DMS53 treated with DMSO at 0.1 percent for 48 hours (cell line): ENCODE data around the gene GPATCH8.
"Not testable (repeated sequence)": the region's sequence is repeated elsewhere in the genome, so short reads cannot be mapped to it uniquely, and the experiment has no call there.

Experiments
- DNase-seq: peaks from one replicate; lab custom pipeline; 2025; ENCODE audit not compliant: unreplicated experiment; lab: John Stamatoyannopoulos, UW

GPATCH8 gene

DNA sequence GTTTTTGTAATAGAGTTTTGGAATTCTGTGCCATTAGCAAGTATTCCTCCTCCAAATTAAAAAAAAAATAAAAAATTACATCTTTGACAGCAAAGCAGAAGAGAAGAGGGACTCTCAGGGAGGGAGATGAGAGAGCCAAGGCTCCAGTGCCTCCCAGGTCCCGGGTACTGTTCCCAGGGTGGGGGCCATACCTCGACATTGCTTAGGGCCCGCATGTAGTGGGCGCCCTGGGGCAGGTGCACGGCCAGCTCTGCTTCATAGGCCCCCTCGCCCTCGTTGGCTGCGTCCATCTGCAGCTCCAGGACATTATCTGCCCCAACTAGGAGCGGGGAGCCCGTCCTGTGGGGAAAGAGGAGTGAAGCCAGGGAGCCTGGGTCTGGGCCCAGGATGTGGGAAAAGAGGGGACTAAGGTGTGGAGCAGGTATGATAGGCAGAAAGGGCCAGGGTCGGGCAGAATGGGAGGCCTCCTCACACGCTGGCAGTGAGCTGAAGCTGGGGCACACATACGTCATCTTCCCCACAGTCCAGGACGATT is 125.0 kb downstream of the GPATCH8 start:
- no peak for DNase-seq

DNA sequence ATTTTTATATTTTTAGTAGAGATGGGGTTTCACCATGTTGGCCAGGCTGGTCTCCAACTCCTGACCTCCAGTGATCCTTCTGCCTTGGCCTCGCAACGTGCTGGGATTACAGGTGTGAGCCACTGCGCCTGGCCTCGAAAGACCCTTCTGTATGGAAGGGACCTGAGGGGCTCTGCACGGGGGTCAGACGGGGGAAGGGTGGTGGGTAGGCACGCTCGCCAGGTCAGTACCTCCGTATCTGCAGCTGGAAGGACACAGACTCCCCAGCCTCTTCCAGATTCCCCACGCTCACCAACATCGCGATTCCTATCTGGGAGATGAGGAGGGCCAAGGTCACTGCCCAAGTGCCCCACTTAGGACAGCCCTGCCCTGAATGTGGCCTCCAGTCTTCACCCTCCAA is 126.4 kb downstream of the GPATCH8 start:
- DNase-seq: no peak

DNA sequence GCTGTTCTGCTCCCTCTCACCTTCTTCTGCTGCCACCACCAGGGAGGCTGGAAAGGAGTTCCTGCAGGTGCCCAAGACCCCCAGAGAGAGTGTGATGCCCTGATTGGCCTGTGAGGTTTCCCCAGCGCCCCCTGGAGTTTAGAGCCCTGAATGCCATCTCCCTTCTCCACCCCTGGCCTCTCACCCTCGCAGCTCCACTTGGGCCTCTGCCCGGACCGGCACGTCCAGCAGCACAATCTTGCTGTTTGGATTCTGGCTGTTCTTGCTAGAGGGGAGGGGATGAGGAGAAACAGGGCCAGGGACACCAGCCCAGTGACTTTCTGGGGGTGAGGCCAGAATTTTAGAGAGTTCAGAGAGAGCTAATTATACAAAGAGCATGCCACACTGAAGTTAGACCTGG is 127.1 kb downstream of the GPATCH8 start:
- DNase-seq: no peak

DNA sequence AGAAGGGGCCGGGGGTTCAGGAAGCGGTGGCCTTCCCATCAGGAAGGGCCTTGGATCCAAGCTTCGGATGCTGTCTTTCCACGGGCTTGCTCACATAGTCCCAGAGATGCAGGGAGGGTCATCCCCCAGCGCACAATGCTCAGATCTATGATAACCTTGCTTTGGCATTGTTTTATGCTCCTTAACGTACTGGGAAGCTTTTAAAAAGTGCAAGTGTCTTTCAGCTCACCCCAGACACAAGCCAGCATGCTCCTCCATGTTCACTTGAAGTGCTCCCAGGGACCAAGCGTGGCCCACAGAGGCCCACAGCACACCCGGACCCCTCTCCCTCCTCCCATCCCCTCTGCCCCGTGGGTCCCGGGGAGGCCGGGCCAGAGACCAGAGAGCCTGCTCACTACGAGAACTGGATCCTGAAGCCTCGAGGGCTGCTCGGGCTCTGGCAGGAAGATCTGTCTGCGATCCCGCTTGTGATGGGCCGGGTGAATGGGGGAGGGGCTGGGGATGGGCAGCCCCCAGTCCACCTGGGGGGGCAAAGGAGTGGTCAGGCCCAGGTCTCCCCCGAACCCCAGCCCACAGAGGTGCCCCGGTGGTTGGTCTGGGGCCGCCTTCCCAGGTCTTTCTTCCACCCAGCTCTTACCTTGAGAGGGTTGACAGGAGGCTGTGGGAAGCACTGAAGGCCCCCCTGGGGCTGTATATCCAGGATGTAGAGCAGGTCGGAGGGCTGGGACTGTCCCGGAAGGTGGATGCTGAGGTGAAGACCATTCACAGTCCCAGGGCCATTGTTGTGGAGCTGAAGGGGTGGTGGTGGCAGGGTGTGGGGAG is 127.8 kb downstream of the GPATCH8 start:
- DNase-seq: peak; percentile 29

DNA sequence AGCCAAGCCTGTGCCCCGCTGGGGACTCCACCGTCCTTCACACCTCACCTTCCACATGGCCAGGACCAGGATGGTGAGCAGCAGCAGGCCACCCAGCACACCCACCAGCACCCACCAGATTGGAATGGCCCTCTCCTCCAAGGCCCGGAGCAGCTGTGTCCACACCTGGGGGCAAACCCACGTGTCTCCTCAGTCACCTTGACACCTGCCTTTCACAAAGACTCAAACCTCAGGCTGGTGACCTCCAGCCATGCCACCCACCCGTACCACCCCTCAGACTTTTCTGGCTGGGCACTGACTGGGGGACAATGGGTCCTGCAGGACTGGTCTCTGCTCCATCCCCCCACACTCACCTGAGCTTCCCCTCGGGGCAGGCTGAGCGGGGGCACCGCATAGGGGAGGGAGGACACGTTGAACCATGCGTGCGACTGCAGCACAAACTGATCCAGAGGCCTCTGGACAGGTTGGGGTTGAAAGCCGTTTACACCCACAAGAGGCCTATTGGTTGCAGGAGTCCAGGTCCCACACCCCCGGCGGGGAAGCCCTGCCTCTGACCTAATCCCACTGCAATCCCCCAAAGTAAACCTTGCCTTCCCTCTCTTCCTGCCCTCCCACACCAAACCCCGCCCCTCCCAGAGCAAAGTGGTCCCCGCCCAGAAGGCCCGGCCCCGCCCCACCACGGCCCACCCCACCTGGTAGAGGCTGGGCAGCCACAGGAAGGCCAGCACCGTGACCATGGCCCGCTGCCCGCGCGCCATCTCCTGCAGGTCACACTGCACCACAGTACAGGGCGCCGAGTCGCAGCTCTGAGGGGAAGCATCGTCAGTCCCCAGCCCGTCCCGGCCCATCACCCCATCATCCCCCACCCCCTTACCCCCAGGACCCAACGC is 128.7 kb downstream of the GPATCH8 start:
- peak; percentile 20 for DNase-seq

DNA sequence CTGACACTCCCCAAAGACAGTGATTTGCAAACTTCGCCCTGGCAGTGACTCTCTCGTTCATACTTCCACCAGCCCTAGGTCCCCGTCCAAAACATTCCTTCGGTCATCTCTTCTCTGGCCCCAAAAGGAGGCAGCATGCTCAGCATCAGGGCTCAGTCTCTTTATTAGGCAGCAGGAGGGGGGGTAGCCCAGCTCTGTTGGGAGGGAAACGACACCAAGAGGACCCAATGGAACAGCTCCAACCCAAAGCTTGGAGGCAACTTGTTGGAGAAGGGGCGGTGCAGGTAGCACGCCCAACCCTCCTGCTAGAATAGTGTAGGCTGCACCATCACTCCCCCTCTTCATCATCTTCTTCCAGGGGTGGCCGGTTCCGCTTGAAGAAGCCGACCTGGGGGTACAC is 131.2 kb downstream of the GPATCH8 start:
- DNase-seq: no peak

DNA sequence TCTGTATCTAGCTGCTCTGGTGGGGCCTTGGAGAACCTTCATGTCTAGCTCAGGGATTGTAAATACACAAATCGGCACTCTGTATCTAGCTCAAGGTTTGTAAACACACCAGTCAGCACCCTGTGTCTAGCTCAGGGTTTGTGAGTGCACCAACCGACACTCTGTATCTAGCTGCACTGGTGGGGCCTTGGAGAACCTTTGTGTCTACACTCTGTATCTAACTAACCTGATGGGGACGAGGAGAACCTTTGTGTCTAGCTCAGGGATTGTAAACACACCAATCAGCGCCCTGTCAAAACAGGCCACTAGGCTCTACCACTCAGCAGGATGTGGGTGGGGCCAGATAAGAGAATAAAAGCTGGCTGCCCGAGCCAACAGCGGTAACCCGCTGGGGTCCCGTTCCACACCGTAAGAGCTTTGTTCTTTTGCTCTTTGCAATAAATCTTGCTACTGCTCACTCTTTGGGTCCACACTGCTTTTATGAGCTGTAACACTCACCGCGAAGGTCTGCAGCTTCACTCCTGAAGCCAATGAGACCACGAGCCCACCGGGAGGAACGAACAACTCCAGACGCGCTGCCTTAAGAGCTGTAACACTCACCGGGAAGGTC is 133.7 kb downstream of the GPATCH8 start:
- DNase-seq: not testable (repeated sequence)

DNA sequence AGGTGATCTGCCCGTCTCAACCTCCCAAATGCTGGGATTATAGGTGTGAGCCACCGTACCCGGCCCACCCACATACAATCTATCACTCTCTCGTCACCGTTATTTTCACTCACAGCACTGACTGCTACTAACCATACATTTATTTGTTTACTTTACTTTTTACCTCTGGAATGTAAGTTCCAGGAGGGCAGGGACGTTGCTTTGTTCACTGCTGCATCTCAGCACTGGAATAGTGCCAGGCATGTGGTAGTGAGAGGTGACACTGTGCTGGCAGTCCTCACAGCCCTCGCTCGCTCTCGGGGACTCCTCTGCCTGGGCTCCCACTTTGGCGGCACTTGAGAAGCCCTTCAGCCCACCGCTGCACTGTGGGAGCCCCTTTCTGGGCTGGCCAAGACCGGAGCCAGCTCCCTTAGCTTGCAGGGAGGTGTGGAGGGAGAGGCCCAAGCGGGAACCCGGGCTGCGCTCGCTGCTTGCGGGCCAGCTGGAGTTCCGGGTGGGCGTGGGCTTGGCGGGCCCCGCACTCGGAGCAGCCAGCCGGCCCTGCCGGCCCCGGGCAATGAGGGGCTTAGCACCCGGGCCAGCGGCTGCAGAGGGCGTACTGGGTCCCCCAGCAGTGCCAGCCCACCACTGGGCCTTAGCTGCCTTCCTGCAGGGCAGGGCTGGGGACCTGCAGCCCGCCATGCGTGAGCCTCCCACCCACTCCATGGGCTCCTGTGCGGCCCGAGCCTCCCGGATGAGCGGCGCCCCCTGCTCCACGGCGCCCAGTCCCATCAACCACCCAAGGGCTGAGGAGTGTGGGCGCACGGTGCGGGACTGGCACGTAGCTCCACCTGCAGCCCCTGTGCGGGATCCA is 134.6 kb downstream of the GPATCH8 start:
- not testable (repeated sequence) for DNase-seq

DNA sequence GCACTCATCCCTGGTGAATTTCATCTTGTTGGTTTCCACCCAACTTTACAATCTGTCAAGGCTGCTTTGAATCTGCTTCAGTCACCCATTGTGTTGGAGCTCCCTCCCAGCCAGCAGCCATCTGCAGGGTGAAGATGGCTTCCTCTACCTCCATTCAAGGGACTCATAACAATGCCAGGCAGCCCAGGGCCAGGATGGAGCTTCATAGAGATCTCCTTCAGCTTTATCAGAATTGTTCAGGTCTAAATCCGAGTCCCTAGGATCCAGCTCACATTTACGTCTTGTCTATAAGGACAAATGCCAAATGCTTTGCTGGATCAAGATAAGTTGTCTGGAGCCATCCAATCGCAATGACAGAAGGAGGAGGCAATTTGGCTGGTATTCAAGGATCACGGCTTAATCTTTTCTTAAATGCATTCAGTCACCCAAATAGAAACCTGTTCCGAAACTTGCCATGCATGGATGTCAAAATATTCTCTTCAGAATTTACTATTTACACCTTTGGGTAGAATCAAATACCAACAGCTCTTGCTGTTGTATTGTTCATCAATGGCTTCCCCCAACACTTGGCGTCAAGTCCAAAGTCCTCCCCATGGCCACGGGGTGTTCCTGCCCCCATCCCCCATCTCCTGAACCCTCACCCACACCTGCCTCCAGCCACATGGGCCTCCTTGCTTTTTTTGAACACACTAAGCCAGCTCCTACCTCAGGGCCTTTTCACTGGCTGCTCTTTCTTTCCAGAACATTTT is 135.8 kb downstream of the GPATCH8 start:
- DNase-seq: no peak

DNA sequence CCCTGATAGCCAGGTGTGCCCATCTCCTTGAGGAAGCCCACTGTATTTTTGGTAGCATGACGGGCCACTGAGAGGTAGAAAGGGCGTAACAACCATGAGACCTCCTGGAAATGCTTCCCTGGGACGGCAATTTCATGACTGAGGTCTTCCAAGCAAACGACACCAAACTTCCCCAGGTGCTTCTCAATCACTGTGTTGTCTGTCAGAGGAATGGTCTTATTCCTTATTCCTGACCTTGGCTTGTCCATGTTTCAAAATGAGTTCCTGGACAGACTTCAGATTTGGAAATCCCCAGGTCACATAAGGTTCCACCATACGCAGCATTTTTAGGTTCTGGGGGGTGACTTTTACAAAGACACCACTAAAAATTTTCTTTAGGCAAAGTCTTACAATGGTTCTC is 138.2 kb downstream of the GPATCH8 start:
- not testable (repeated sequence) for DNase-seq

DNA sequence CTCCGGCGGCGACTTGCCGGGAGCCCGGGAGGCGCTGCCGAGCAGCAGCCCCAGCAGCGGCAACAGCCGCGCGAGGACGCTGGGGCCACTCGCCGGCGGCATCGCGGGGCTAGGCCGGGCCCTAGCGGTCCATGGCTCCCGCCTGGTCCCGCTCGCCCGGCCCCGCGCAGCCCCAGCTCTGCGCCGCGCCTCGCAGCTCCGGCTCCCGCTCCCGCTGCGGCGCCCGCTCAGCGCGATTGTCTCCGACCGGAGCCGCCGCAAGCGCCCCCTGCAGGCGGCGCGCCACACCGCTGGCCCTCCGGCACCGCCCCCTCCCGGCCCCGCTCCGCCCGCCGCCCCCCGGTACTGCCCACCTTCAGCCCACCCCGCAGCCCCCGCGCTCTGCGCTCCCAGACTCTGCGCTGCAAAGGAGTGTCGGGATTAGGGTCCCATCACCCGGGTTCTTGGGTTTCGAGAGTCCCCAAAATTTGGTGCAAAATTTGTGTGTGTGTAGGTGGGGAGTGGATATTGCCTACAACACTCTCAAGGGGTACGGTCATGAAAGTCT is 139.5 kb downstream of the GPATCH8 start, which contains the start of gene FAM171A2:
Gene FAM171A2, minus strand, starts transcription at position 241 of the 547 bp plus-strand sequence. Its CDS starts 139 bp downstream, at position 102.
- DNase-seq: peak; percentile 26

DNA sequence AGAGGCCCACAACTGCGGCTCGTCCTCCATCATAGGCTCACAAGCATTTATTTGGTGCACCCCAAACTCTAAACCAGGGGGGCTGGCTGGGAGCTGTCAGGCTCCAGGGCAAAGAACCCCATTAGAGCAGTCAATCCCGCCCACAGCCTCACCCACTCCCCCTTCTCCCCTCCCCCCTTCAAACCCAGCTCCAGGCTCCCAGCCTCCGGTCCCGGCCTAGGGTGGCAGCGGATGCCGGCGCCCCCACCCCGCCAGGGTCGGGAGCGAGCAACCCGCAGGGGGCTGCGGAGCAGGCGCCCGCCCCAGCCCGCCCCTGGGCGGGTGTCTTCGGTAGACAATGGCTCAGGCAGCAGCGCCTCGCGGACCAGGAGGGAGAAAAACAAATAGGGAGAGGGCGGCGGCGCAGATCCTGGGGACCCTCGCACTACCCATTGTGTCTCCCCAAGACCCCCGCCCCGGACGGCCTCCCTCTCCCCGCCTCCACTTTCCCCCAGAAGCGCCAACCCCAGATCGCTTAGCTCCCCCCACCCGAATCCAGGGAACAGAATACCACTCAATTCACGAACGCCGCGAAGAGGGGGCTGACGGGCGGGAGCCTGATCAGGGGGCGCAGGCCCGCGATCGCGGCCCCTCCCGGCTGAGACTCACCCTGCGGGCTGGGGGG is 140.1 kb downstream of the GPATCH8 start:
- no peak for DNase-seq

DNA sequence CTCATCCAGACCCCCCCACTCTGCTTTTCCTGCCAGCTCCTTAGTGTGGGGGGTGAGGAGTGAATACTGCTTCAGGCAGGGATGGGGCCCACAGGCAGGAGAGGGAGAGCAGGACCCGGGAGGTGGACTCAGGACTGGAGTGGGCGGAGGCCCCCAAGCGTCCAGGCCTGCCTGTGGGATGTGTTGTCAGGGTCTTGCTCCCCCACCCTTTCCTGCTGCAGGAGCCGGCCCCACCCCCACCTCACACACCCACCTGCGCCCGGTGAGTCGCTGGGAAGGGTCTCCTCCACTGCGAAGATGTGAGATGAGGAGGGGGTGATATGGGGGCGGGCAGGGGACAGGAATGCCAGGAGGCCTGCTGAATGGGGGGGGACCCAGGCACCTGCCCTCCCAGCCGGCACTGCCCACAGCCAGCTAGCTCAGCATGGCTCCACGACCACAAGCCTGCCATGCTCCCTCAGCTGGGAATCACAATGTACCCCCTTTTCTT is 140.7 kb downstream of the GPATCH8 start:
- DNase-seq: no peak

DNA sequence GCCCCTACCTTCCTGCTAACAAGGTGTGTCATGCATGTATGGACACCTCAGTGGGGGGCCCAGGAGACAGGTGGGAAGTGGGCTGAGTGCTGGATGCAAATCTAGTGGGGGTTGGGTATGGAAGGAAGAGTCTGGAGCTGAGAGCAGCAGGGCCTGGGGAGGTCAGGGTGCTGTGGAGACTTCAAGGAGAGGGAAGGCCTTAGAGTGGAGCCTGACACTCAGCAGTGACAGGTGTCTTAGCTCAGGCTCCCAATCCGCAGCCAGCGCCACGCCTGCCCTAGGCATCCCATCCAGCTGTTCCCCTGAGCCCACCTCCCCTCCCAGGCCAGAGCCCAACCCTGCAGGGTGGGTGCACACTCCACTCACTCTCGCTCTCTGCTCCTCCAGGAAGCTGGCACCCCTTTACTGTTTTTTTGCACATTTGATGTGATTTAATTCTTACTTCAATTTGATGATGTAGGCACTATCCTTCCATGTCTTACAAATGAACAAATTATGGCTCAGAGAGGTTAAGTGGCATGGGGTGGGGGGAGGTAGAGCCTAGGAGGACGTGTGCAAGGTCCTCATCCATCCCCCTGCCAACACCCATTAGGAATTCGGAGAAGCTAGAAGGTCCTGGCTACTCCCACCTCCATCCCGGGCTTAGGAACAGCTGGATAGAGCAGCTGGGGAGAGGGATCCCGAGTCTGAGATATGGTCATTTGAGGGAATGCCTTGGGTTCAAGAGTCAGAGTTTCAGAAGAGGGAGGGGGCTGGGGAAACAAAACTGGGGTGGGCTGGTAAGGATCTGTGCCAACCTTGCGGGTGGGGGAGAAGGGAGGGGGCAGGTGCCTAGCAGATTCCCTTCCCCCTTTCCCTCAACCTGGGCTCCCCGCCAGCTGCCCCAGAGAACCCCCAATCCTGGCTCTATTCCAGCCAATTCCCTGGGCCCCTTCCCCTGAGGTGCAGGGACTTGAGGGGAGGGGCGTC is 141.6 kb downstream of the GPATCH8 start:
- no peak for DNase-seq

DNA sequence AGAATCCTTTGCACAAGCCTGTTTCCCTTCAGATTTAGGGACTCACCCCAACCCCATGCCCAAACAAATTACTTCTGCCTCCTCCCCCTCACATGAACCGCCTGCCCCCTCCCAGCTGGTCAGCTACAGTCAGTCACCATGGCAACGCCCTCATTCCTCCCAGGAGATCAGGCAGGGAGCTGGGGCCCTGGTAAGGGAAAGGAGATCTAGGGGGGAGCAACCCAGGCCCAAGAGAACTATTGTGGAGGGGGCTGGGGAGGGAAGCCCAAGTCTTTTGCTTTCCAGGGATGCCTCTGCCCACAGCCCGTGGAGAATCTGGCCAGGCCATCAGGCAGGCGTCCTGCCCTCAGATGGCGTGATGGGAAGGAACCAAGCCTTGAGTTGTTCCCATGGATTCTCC is 142.4 kb downstream of the GPATCH8 start:
- DNase-seq: no peak

DNA sequence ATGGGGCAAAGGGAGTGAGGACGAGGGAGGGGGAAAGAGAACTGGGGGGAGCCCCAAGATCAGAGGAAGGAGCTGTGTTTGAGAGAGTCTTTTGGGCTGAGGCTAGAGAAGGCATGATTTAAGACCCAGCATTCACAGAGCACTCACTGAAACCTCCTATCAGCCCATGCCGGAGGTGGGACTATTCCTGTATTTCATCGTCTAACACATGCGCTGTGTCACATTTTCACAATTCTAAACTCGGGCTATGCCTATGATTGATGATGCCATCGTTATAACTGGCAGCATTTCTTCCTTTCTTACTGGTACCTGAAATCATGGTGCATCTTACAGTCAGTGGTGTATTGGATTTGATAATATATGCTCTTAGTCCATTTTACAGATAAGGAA is 143.1 kb downstream of the GPATCH8 start:
- no peak for DNase-seq

DNA sequence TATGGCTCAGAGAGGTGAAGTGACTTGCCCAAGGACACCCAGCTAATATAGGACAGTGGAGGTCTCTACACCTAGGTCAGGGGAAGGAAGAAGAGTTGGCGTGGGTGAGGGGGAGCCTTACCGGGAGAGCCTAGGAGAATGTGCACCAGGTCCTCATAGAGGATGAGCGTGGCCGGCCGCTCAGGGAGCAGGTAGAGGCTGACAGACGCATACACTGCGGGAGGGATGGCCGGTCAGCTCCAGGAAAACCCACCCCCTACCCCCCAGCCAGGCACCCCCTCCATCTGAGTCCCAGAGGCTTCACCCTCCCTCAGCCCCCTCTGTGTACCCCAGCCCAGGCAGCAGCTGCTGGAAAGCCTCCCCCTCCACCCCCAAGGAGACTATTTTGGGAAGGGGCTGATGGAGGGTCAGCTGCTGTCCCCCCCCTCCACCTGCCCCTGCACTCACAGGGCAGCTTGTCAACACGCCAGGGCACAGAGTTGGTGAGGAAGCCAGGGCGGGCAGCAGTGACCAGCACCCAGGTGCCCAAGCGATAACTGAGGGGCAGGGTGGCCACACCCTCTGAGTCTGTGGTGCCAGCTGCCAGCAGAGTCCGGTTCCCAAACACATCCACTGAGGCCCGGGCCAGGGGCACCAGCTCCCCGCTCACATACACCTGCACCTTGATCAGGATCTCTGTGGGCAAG is 143.6 kb downstream of the GPATCH8 start:
- DNase-seq: no peak
